GM12875 (cell line): ENCODE results near the gene TRIL.

Experiments used
- H3K4me3 ChIP-seq: one replicate; pipeline ENCODE4 v1.5.1; 2011; ENCODE audit warnings: low read depth, low read length, control low read depth
- CTCF ChIP-seq: IDR thresholded peaks from 2 replicates; pipeline ENCODE4 v1.5.1; 2011; ENCODE audit warnings: low read depth, mild to moderate bottlenecking, control low read depth, inconsistent platforms, low read length, moderate library complexity, borderline replicate concordance; ENCODE audit not compliant: insufficient read depth

Gene TRIL

DNA sequence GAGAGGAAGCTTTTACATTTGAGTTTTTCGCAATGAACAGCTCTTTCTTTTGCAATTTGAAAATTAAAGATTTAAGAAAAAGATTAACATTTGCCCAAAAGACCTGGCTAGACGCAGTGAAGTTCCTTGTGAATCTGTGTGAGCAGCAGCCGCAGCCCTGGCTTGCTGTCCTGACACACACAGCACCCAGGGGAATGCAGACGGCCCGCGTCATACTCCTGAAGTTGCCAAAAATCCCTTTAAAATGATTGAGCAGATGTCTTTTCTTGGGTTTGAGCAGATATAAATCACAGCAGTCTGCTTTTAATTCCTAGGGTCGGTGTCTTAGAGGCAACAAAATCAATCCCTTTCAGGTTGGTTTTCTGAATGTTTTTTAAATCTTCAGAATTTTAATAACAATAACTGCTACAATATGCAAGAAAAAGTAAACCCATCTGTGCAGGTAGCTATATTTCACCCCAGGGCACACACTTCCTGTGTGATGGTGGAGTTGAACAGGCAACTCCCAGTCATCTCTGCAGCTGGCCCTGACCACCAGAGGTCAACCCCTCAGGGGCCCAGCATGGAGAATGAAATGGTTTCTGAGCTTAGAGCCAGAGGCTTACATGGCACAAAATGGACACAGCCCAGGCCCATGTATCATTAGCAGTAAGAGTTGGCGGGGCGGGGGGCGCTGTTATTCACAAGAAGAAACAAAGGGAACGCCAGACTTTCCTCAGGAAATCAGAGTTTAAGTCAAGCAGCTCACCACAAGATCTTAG, 32.2 kb upstream of the TRIL start:
- TF ChIP-seq CTCF = no peak
- H3K4me3 ChIP-seq = no peak overlapping the region

DNA sequence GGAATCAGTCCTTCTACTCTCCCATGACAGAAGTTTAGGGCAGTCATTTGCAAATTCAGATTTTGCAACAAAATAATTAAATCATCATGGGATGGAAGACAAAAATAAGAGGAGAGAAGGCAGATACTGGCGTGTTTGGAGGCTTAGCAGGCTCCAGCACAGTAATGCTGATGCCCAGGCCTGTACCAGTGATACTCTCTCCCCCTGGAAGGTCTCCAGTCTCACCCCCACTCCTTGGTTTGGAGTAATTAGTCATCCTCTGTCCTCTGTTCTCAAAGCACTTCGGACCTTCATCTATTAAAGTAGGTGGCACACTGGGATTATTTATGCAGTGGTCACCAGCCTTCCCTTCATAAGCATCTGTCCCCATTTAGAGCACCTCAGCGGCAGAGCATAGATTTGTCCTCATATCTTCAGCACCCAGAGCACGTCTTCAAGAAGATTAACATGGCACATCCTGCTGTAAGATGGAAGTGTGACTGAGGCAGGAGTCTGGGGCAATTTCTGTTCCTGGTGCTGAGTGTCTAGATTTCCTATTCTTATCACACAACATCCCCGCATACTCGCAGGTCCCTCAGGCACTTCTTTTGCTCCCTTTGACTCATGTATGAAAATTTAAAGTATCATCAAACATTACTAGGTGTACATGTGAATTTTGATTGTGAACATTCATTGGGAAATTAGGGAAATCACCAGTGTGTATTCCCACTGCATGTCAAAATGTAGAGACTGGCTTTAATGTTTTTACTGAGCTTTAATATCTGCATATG, 31.3 kb upstream of the TRIL start:
- H3K4me3 ChIP-seq = no peak overlapping the region
- TF ChIP-seq CTCF = no peak

- H3K4me3 ChIP-seq = no peak overlapping the region
- no peak for TF ChIP-seq CTCF
Measured at GRCh38 chr7:28988810-28989209, 30.7 kb upstream of the TRIL start.

GRCh38 chr7:28988091-28988490, 30.0 kb upstream of the TRIL start:
- no peak overlapping the region for H3K4me3 ChIP-seq
- TF ChIP-seq CTCF = no peak

GRCh38 chr7:28986765-28987110, 28.6 kb upstream of the TRIL start:
- no peak for TF ChIP-seq CTCF
- H3K4me3 ChIP-seq = no peak overlapping the region

DNA sequence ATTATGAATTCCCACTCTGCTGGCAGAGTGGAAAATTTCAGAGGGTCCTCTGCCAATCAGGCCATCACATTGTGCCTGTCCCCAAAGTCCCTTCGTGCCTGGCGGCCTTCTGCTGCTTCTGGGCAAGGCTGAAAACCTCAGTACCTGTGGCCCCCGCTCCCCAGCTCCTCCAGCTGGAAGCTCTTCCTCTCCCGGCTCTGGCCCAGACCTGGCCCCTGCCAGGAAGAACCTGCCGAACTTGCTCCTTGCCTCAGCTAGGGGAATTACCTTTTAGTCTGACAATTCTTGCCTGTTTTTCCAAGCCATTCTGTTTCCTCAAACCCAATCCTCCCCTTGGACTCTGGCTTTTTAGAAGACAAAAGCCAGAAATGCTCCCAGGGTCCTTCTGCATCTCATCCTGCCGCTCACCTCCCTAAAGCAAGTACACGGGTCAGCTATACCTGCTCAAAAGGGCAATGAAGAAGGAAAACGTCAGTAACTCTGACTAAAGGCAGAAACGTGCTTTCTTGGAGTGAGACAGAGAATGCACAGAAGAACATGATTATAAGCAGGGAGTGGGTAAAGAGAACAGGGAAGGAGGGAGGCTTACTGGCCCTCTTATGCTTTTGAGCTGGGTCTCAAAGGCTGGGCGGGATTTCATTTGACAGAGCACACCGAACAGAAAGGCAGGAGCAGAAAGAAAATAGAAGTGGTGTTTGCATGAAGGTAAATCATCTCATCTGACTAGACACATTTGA, 28.1 kb upstream of the TRIL start:
- H3K4me3 ChIP-seq = no peak overlapping the region
- TF ChIP-seq CTCF = no peak

DNA sequence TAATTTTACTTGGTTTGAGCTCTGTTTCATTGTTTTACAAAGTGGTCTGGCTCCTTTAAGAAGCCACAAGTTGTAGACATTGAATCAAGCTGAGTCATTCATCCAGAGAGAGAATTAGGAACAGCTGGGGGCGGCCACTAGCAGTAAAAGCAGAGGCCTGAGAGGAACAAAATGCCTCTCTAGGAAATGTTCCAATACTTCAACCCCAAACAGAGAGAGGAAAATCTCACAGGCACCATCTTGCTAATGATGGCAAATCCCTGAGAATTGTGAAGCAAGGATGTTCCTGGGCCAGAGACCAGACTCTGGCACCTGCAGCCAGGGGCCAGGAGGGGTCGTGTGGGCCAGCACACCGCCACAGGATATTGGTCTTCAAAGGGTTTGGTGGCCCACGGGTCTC, 26.5 kb upstream of the TRIL start:
- no peak for TF ChIP-seq CTCF
- H3K4me3 ChIP-seq = no peak overlapping the region
